Esophagus squamous epithelium (tissue), 4 donors: ENCODE data around the gene ADRA2A.
A peak's percentile ranks its signal among the peaks of the same experiment; 100 is the strongest.

Experiments
- CTCF ChIP-seq, 6 experiments: fragments of 450-650 bp in 4 of 6; fragments of 200-600 bp in 2 of 6; sonication (generic) in 2 of 6; IDR thresholded peaks; one replicate each; pipeline ENCODE4 v1.5.1; 2016 to 2019; ENCODE audit warnings: antibody characterized with exemption in 6 of 6, mild to moderate bottlenecking in 4 of 6, moderate library complexity in 4 of 6
- POLR2A ChIP-seq, 4 donors: fragments of 450-650 bp; IDR thresholded peaks; one replicate each; pipeline ENCODE4 v1.6.1; 2017; ENCODE audit warnings: antibody characterized with exemption in 4 of 4, mild to moderate bottlenecking in 4 of 4, moderate library complexity in 3 of 4

- peak in 1 of 6 experiments; percentile 23 for TF ChIP-seq CTCF (IDR thresholded peaks at IDR 0.05)
- TF ChIP-seq POLR2A (IDR thresholded peaks at IDR 0.05), result no peak
These were observed 39.0 kb upstream of the ADRA2A start for GRCh38 chr10:111037858-111038257.
